Activated CD4-positive, alpha-beta T cell treated with anti-CD3 and anti-CD28 coated beads, Interleukin-2, amount 10 ng/mL, durations not matched to agents 24 days and 14 days (primary cell): Measurements from ENCODE around the gene PRR29. TPM values are rescaled to one million over a fixed set of nuclear protein-coding genes. Genes with fewer than 3 reads are reported as not detected.
"Not testable (repeated sequence)": the region's sequence is repeated elsewhere in the genome, so short reads cannot be mapped to it uniquely, and the experiment has no call there.

Experiments used
- DNase-seq: peaks from one replicate; pipeline ENCODE4 v3.0.0; 2022
- H3K27ac Mint-ChIP-seq: one replicate; pipeline ENCODE4 v1.8.0; 2022; ENCODE audit warnings: mild to moderate bottlenecking, mixed read lengths
- H3K27me3 Mint-ChIP-seq: one replicate; pipeline ENCODE4 v1.8.0; 2022; ENCODE audit warnings: mixed read lengths
- H3K36me3 Mint-ChIP-seq: one replicate; pipeline ENCODE4 v1.8.0; 2022; ENCODE audit warnings: low read depth, mild to moderate bottlenecking, mixed read lengths
- H3K4me1 Mint-ChIP-seq: one replicate; pipeline ENCODE4 v1.8.0; 2021; ENCODE audit warnings: mixed read lengths
- H3K4me3 Mint-ChIP-seq: one replicate; pipeline ENCODE4 v1.8.0; 2022; ENCODE audit warnings: mild to moderate bottlenecking, moderate library complexity, mixed read lengths
- H3K9me3 Mint-ChIP-seq: one replicate; pipeline ENCODE4 v1.8.0; 2021; ENCODE audit warnings: mixed read lengths
- intact Hi-C: fragments of 100-400 bp; cut with micrococcal nuclease; formaldehyde crosslinking; loops from one replicate; pipeline ENCODE4 v1.15.1; 2023
- total RNA-seq: library from RNA; stranded (reverse); gene quantifications from 2 replicates; pipeline ENCODE4 v1.2.3, GENCODE V29; 2022

PRR29 gene
- total RNA-seq, 1 donor from 2014 or later = 0.12 TPM

DNA sequence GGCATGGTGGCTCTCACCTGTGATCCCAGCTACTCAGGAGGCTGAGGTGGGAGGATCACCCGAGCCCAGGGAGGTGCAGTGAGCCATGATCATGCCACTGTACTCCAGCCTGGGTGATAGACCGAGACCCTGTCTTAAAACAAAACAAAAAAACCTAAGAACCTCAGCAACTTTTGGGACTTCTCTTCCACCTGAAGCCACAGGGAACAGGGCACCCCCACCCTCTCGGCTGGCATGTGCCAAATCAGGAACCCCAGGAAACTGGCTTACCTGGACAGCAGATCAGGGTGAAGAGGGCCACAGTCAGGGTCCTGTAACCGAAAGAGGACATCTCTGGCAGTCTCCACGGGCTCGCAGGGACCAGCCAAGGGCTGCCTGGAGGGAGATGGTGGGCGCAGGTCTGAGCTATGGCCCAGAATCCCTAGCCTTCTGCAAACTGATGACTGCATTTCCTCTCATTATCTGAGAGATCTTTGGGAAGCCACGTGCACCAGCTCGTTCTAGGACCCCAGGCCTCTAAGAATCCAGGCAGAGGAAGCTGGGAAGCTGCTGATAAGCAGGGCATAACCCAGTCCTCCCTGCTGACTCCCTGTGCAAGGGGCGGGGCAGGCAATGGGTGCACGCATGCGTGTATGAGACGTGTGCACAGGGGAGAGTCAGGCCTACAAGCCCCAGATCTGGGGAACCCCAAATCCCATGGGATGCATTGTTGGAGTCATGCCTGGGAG, 8.4 kb downstream of the PRR29 start:
- Mint-ChIP-seq H3K27me3 (no peaks in the 10 kb centered on the region), H3K27ac (no peak overlapping the region), H3K4me1 (peaks cover 12% of the 10 kb centered on the region), H3K36me3 (peaks cover 38% of the 10 kb centered on the region), H3K4me3 (no peak overlapping the region), H3K9me3 (no peaks in the 10 kb centered on the region)
- DNase-seq = no peak
- intact Hi-C loops = no loop called here

DNA sequence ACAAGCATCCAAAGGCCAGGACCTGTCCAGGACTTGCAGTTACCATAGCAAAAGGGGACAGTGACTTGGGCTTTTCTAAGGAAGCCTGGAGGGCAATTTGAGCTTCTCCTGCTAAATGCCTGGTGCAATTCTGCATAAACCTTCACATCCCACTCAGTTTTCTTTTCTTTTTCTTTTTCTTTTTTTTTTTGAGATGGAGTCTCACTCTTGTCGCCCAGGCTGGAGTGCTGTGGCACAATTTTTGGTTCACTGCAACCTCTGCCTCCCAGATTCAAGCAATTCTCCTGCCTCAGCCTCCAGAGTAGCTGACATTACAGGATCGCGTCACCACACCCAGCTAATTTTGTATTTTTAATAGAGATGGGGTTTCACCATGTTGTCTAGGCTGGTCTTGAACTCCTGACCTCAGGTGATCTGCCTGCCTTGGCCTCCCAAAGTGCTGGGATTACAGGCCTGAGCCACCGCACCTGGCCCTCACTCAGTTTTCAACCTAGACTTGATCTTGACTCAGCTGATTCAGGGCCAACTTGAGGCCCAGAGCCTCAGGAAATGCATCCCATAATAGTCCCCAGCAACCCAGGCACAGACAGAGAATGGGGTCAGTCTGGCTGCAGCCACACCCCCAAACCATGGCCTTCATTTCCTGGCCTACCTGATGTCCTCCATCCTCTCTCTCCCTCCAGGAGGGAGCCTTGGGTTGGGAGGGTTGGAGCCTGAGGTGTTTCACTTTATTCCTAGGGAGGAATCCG, 9.1 kb downstream of the PRR29 start:
- H3K27me3 Mint-ChIP-seq, H3K9me3 Mint-ChIP-seq, H3K4me3 Mint-ChIP-seq, intact Hi-C loops, DNase-seq, H3K27ac Mint-ChIP-seq: not testable (repeated sequence)
- Mint-ChIP-seq H3K36me3 (peaks cover 36% of the 10 kb centered on the region), H3K4me1 (peaks cover 12% of the 10 kb centered on the region)

DNA sequence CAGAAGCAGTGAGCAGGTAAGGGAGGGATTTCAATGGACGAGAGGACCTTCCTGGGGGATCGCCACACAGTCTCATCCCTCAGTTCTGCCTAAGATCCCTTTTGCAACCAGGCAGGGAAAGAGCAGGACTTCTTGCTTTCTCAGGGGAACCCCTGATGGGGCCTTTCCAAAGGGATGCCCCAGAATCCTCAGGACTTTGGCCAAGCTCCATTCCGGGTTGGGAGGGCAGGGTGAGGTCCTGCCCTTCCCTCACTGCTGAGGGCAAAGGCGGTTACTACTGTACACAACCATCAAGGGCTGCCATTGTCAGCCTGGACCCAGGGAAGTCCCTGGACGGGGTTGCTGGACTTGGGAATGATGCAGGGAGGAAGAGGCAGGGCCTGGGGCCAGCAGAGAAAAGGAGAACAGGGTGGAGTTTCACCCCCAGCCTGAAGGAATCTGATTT, 9.7 kb downstream of the PRR29 start:
- H3K4me3 Mint-ChIP-seq = no peak overlapping the region
- H3K4me1 Mint-ChIP-seq = peaks cover 12% of the 10 kb centered on the region
- H3K27ac Mint-ChIP-seq = peak overlapping the region; percentile 20
- H3K27me3 Mint-ChIP-seq = no peaks in the 10 kb centered on the region
- intact Hi-C loops = no loop called here
- no peak for DNase-seq
- no peaks in the 10 kb centered on the region for H3K9me3 Mint-ChIP-seq
- H3K36me3 Mint-ChIP-seq = peaks cover 36% of the 10 kb centered on the region

GRCh38 chr17:64008346-64008745, 10.2 kb downstream of the PRR29 start:
- no peak for DNase-seq
- intact Hi-C loops = no loop called here
- Mint-ChIP-seq H3K4me3 (no peak overlapping the region), H3K9me3 (no peaks in the 10 kb centered on the region), H3K4me1 (peaks cover 12% of the 10 kb centered on the region), H3K27ac (no peak overlapping the region), H3K27me3 (no peaks in the 10 kb centered on the region), H3K36me3 (peaks cover 36% of the 10 kb centered on the region)

DNA sequence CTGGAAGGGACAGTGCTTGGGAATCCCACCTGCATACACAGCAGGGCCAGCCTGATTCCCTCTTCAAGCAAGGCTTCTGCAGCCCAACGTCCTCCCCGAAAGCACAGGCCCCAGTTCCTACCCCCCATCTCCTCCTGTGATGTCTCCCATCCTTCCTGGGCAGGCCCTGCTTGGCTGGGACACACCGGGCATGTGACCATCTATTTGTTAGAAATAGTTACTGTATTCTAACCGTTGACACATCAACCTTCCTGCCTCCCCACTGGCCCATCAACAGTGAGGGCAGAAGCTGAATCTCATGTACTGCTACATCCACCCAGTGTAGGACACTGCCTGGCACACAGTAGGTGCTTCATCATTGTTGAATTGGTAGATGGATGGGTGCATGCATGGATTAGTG, 10.7 kb downstream of the PRR29 start:
- H3K4me3 Mint-ChIP-seq = no peak overlapping the region

GRCh38 chr17:64009571-64010402, 11.6 kb downstream of the PRR29 start:
- Mint-ChIP-seq H3K4me1 (peaks cover 19% of the 10 kb centered on the region), H3K4me3 (no peak overlapping the region), H3K9me3 (no peaks in the 10 kb centered on the region), H3K27me3 (no peaks in the 10 kb centered on the region), H3K27ac (no peak overlapping the region), H3K36me3 (peaks cover 26% of the 10 kb centered on the region)
- intact Hi-C loops = no loop called here
- DNase-seq = no peak

More for the DNA sequence above, 10.7 kb downstream of the PRR29 start:
- Mint-ChIP-seq H3K9me3 (no peaks in the 10 kb centered on the region), H3K27ac (no peak overlapping the region), H3K4me1 (peaks cover 12% of the 10 kb centered on the region), H3K27me3 (no peaks in the 10 kb centered on the region), H3K36me3 (peaks cover 32% of the 10 kb centered on the region)
- no peak for DNase-seq
- intact Hi-C loops = no loop called here

GRCh38 chr17:64015447-64015846, 17.3 kb downstream of the PRR29 start:
- H3K27me3 Mint-ChIP-seq = no peaks in the 10 kb centered on the region
- peak overlapping the region; percentile 88 for H3K27ac Mint-ChIP-seq
- no peaks in the 10 kb centered on the region for H3K9me3 Mint-ChIP-seq
- intact Hi-C loops = no loop called here
- H3K4me3 Mint-ChIP-seq = peak overlapping the region; percentile 79
- H3K4me1 Mint-ChIP-seq = peaks cover 41% of the 10 kb centered on the region
- peaks cover 17% of the 10 kb centered on the region for H3K36me3 Mint-ChIP-seq
- no peak for DNase-seq

DNA sequence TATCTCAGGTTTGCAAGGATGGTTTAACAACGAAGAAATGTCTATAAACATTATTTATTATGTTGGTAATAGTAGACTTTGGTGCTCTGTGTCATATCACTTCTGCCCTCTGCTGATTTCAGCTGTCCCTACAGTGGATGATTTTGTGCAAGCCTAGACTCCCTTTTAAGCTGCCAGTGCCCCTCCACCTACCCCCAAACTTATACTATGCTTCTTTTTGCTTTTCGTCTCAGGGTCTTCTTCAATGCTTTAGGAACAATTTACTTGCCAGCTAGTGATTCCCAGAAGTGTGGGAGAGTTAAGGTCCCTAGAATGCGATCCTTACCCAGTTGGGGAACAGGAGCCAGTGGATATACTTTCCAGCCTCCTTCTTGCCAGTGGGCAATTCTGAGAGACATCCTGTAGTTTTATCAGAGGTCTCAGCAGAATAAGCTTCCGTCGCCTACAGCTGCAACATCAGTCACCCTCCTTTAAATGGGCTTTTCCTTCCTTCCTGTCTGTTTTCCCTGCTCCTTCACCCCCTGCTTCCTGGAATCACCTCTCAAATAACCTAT, 18.2 kb downstream of the PRR29 start:
- Mint-ChIP-seq H3K27ac (peak overlapping the region; percentile 88), H3K4me3 (peak overlapping the region; percentile 79), H3K27me3 (no peaks in the 10 kb centered on the region), H3K36me3 (peaks cover 13% of the 10 kb centered on the region), H3K4me1 (peaks cover 46% of the 10 kb centered on the region), H3K9me3 (no peaks in the 10 kb centered on the region)
- peak; percentile 73 for DNase-seq
- intact Hi-C loops = loop anchor here (1.0 kb wide), 1 partner anchor 9 kb away; no protein-coding TSS in a partner anchor

DNA sequence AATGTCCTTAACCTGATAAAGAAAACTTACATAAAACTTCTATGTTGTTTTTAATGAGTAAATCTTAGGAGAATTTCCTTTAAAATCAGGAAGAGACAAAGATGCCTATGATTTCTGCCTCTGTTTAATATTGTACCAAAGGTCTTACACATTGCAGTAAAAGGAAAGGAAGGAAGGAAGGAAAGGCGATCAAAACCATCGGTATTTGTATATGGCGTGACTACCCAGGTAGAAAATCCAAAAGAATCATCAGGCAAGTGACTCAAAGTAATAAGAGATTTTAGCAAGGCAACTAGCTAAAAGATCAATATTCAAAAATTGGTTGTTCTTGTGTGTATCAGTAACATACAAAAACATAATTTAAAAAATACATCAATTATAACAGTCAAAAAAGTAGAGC, 18.8 kb downstream of the PRR29 start:
- intact Hi-C loops = loop anchor here (1.0 kb wide), 1 partner anchor 8 kb away; no protein-coding TSS in a partner anchor
- Mint-ChIP-seq H3K4me3 (peak overlapping the region; percentile 79), H3K4me1 (peaks cover 50% of the 10 kb centered on the region), H3K36me3 (peaks cover 11% of the 10 kb centered on the region), H3K27me3 (no peaks in the 10 kb centered on the region), H3K27ac (peak overlapping the region; percentile 88), H3K9me3 (no peaks in the 10 kb centered on the region)
- DNase-seq = no peak

GRCh38 chr17:64017381-64017980, 19.3 kb downstream of the PRR29 start:
- Mint-ChIP-seq H3K27ac (peak overlapping the region; percentile 88), H3K36me3 (peaks cover 10% of the 10 kb centered on the region), H3K27me3 (no peaks in the 10 kb centered on the region), H3K4me3 (peak overlapping the region; percentile 94), H3K9me3 (no peaks in the 10 kb centered on the region), H3K4me1 (peaks cover 54% of the 10 kb centered on the region)
- intact Hi-C loops = no loop called here
- no peak for DNase-seq

- Mint-ChIP-seq H3K27ac (peak overlapping the region; percentile 98), H3K4me1 (peaks cover 65% of the 10 kb centered on the region), H3K4me3 (peak overlapping the region; percentile 94), H3K36me3 (peaks cover 10% of the 10 kb centered on the region)
- H3K27me3 Mint-ChIP-seq, intact Hi-C loops, H3K9me3 Mint-ChIP-seq: not testable (repeated sequence)
- peak; percentile 74 for DNase-seq
These were observed 21.4 kb downstream of the PRR29 start for GRCh38 chr17:64019551-64019961.

- intact Hi-C loops = loop anchor here (2.0 to 10.0 kb wide), 3 partner anchors 33 to 485 kb away; partner anchors contain the start of genes CEP95, DDX5 and TEX2
- H3K9me3 Mint-ChIP-seq = no peaks in the 10 kb centered on the region
- H3K36me3 Mint-ChIP-seq = peaks cover 8% of the 10 kb centered on the region
- no peaks in the 10 kb centered on the region for H3K27me3 Mint-ChIP-seq
- peaks cover 66% of the 10 kb centered on the region for H3K4me1 Mint-ChIP-seq
- H3K4me3 Mint-ChIP-seq = peak within 1 kb of the TSS; percentile 94
- peak; percentile 96 for DNase-seq
- H3K27ac Mint-ChIP-seq = peak within 1 kb of the TSS; percentile 98
These were observed 22.1 kb downstream of the PRR29 start, which contains the start of gene ICAM2 for GRCh38 chr17:64020056-64020766. TSS of gene ICAM2 (minus strand) at chr17:64020633. CDS start at chr17:64006691, 13,942 bp downstream.
